DOHH2 (cell line): ENCODE measurements around the gene FUT6.

Source experiments
- CTCF ChIP-seq: fragments of 200-600 bp; sonication (generic); IDR thresholded peaks from one replicate; pipeline ENCODE4 v1.5.1; 2014; ENCODE audit warnings: antibody characterized with exemption, mild to moderate bottlenecking, low read depth, low read length; ENCODE audit not compliant: poor library complexity, severe bottlenecking
- EZH2phosphoT487 ChIP-seq: fragments of 200-600 bp; sonication (generic); IDR thresholded peaks from 2 replicates; pipeline ENCODE4 v1.6.1; 2017; ENCODE audit warnings: borderline replicate concordance, mild to moderate bottlenecking, antibody characterized with exemption, low read length, moderate library complexity, mixed read lengths

- TF ChIP-seq CTCF (no peak), EZH2phosphoT487 (no peak)
Measured at GRCh38 chr19:5838353-5839064, 993 bp downstream of the FUT6 start.
